ENCODE measurements around the gene FAM9C. TPM values are rescaled to one million over a fixed set of nuclear protein-coding genes. Genes with fewer than 3 reads are reported as not detected.
"Not testable (repeated sequence)": the region's sequence is repeated elsewhere in the genome, so short reads cannot be mapped to it uniquely, and the experiment has no call there.

The FAM9C gene
- total RNA-seq, 1 donor from 2014 or later, result not detected

GRCh38 chrX:13067773-13068172 lies 23.4 kb upstream of the FAM9C start:
- Mint-ChIP-seq H3K27me3 (ENCODE audit: unreplicated experiment) (peaks cover 1% of the 10 kb centered on the region), H3K9me3 (ENCODE audit: unreplicated experiment) (peaks cover 2% of the 10 kb centered on the region), H3K4me3 (ENCODE audit: unreplicated experiment) (no peak overlapping the region), H3K4me1 (ENCODE audit: low read depth, unreplicated experiment) (no peaks in the 10 kb centered on the region), H3K27ac (ENCODE audit: unreplicated experiment) (no peak overlapping the region), H3K36me3 (ENCODE audit: unreplicated experiment) (peaks cover 6% of the 10 kb centered on the region)
- no peak for DNase-seq
- TF ChIP-seq, protein P1, sequence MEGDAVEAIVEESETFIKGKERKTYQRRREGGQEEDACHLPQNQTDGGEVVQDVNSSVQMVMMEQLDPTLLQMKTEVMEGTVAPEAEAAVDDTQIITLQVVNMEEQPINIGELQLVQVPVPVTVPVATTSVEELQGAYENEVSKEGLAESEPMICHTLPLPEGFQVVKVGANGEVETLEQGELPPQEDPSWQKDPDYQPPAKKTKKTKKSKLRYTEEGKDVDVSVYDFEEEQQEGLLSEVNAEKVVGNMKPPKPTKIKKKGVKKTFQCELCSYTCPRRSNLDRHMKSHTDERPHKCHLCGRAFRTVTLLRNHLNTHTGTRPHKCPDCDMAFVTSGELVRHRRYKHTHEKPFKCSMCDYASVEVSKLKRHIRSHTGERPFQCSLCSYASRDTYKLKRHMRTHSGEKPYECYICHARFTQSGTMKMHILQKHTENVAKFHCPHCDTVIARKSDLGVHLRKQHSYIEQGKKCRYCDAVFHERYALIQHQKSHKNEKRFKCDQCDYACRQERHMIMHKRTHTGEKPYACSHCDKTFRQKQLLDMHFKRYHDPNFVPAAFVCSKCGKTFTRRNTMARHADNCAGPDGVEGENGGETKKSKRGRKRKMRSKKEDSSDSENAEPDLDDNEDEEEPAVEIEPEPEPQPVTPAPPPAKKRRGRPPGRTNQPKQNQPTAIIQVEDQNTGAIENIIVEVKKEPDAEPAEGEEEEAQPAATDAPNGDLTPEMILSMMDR (IDR thresholded peaks at IDR 0.05; ENCODE audit: partially characterized antibody, unreplicated experiment), result no peak

DNA sequence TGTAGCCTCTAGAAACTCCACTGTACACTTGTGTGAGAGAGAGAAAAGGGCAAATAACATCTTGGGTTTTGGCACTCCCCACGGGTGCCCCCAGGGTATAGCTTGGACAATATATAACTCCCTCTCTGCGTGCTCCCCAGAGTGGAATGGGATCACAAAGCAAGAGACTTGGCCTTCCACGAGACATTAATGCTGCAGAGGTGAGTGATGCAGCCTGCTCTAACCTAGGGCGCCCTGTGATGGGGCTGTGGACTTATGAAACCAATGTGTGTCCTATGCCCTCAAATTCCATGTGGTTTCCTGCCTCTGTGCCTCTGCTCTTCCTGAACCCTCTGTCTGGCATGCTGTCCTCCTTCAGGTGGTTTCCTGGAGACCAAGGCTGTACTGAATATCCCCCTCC lies 22.0 kb upstream of the FAM9C start:
- TF ChIP-seq, protein P1 (IDR thresholded peaks at IDR 0.05; ENCODE audit: partially characterized antibody, unreplicated experiment), result no peak
- Mint-ChIP-seq H3K4me1 (ENCODE audit: low read depth, unreplicated experiment) (no peaks in the 10 kb centered on the region), H3K27me3 (ENCODE audit: unreplicated experiment) (peaks cover 1% of the 10 kb centered on the region), H3K9me3 (ENCODE audit: unreplicated experiment) (peaks cover 4% of the 10 kb centered on the region), H3K4me3 (ENCODE audit: unreplicated experiment) (no peak overlapping the region), H3K27ac (ENCODE audit: unreplicated experiment) (no peak overlapping the region), H3K36me3 (ENCODE audit: unreplicated experiment) (peaks cover 8% of the 10 kb centered on the region)
- DNase-seq, result no peak

GRCh38 chrX:13064599-13065143 lies 20.3 kb upstream of the FAM9C start:
- no peak for DNase-seq
- no peak overlapping the region for H3K27ac Mint-ChIP-seq (ENCODE audit: unreplicated experiment)

DNA sequence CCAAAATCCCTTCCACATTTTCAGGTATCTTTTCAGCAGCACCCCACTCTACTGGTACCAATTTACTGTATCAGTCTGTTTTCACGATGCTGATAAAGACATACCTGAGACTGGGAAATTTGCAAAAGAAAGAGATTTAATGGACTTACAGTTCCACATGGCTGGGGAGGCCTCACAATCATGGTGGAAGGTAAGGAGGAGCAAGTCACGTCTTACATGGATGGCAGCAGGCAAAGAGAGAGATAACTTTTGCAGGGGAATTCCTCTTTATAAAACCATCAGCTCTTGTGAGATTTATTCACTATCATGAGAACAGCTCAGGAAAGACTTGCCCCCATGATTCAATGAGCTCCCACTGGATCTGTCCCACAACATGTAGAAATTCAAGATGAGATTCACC lies 18.7 kb upstream of the FAM9C start:
- not testable (repeated sequence) for H3K4me3 Mint-ChIP-seq (ENCODE audit: unreplicated experiment); DNase-seq; H3K27ac Mint-ChIP-seq (ENCODE audit: unreplicated experiment); H3K36me3 Mint-ChIP-seq (ENCODE audit: unreplicated experiment); H3K27me3 Mint-ChIP-seq (ENCODE audit: unreplicated experiment); H3K4me1 Mint-ChIP-seq (ENCODE audit: low read depth, unreplicated experiment); H3K9me3 Mint-ChIP-seq (ENCODE audit: unreplicated experiment)

More at GRCh38 chrX:13064599-13065143, 20.3 kb upstream of the FAM9C start:
- peaks cover 6% of the 10 kb centered on the region for H3K9me3 Mint-ChIP-seq (ENCODE audit: unreplicated experiment)
- H3K4me1 Mint-ChIP-seq (ENCODE audit: low read depth, unreplicated experiment), result no peaks in the 10 kb centered on the region
- TF ChIP-seq, protein P1 (IDR thresholded peaks at IDR 0.05; ENCODE audit: partially characterized antibody, unreplicated experiment), result no peak
- H3K27me3 Mint-ChIP-seq (ENCODE audit: unreplicated experiment), result peaks cover 3% of the 10 kb centered on the region
- H3K4me3 Mint-ChIP-seq (ENCODE audit: unreplicated experiment), result no peak overlapping the region
- H3K36me3 Mint-ChIP-seq (ENCODE audit: unreplicated experiment), result peaks cover 8% of the 10 kb centered on the region

- H3K27ac Mint-ChIP-seq (ENCODE audit: unreplicated experiment); H3K36me3 Mint-ChIP-seq (ENCODE audit: unreplicated experiment); H3K27me3 Mint-ChIP-seq (ENCODE audit: unreplicated experiment): not testable (repeated sequence)
These were observed 17.9 kb upstream of the FAM9C start for GRCh38 chrX:13062331-13062730.

GRCh38 chrX:13061215-13061708 lies 16.8 kb upstream of the FAM9C start:
- not testable (repeated sequence) for H3K4me3 Mint-ChIP-seq (ENCODE audit: unreplicated experiment); H3K27me3 Mint-ChIP-seq (ENCODE audit: unreplicated experiment); H3K27ac Mint-ChIP-seq (ENCODE audit: unreplicated experiment); H3K36me3 Mint-ChIP-seq (ENCODE audit: unreplicated experiment); H3K4me1 Mint-ChIP-seq (ENCODE audit: low read depth, unreplicated experiment); DNase-seq; H3K9me3 Mint-ChIP-seq (ENCODE audit: unreplicated experiment)

More at GRCh38 chrX:13062331-13062730, 17.9 kb upstream of the FAM9C start:
- DNase-seq; H3K4me1 Mint-ChIP-seq (ENCODE audit: low read depth, unreplicated experiment); H3K9me3 Mint-ChIP-seq (ENCODE audit: unreplicated experiment); H3K4me3 Mint-ChIP-seq (ENCODE audit: unreplicated experiment): not testable (repeated sequence)
